Measurements from ENCODE around the gene OR56B4. TPM values are rescaled to one million over a fixed set of nuclear protein-coding genes. Genes with fewer than 3 reads are reported as not detected.
"Not testable (repeated sequence)": the region's sequence is repeated elsewhere in the genome, so short reads cannot be mapped to it uniquely, and the experiment has no call there.

OR56B4 gene, protein sequence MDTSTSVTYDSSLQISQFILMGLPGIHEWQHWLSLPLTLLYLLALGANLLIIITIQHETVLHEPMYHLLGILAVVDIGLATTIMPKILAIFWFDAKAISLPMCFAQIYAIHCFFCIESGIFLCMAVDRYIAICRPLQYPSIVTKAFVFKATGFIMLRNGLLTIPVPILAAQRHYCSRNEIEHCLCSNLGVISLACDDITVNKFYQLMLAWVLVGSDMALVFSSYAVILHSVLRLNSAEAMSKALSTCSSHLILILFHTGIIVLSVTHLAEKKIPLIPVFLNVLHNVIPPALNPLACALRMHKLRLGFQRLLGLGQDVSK
- total RNA-seq = not detected
- long read RNA-seq = 0 reads

DNA sequence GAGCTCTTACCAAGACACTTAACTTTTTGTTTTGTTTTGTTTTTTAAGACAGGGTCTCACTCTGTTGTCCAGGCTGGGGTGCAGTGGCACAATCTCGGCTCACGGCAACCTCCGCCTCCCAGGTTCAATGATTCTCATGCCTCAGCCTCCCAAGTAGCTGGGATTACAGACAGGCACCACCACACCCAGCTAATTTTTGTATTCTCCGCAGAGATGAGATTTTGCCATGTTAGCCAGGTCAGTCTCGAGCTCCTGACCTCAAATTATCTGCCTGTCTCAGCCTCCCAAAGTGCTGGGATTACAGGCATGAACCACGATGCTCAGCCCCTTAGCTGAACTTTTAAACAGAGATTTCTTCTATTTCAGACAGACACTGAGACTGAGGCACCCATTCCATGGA lies at the start of gene OR56B4:
Gene OR56B4, plus strand, starts transcription at position 301 of the 400 bp plus-strand sequence. Its CDS starts 95 bp downstream, at position 396.
- ATAC-seq; DNase-seq (ENCODE audit: missing footprints); intact Hi-C loops (cut with DNase I): not testable (repeated sequence)

DNA sequence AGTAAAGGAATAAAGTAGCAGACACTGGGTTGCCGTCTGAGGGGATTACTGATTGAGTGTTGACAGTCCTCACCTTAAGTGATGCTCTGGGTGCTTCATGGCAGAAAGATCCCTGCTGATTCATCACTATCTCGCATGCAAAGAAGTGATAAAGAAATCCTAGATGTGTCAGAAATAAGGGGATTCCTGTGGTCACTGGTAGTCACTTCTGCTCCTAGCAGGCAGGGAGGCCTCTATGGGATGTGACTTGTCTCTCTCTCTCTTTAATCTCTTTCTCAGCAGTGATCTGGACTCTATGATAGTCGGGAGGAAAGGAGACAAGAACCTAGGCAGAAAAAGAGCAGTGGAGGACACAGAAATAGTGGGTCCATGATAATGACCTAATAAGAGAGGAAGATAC lies 46.0 kb upstream of the OR56B4 start:
- ATAC-seq (no peak), DNase-seq (ENCODE audit: missing footprints) (no peak)
- intact Hi-C loops (cut with DNase I) = no loop called here

DNA sequence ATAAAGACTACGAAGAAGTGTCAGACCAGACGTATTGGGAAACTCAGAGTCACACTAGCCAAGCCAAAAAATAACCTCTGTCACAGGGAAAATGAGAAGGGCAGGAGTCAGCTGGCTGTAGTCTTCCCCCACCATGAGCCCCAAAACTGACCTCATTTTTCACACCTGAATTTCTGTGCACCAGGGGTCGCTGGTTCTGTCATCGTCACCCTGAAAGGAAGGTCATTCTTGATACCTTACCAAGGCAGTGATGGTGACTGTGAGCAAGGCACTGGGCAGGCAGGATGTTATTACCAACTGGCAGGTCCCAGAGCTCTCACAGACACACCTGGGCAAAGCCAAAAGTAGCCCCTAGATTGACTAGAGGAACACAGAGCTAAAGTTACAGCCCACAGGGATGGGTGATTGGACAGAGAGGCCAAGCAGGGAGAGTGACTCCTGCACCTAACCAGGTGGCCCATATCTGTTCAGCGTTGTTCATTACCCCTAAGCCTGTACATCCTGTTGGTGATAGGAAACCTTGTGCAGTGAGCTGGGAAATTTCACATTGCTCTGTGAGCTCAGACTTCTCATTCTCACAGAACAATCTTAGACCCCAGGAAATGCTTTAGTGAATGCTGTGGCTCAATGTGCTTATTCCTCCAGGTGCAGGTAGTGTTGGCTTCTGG lies 44.7 kb upstream of the OR56B4 start:
- ATAC-seq = no peak
- DNase-seq (ENCODE audit: missing footprints) = no peak
- intact Hi-C loops (cut with DNase I) = no loop called here

DNA sequence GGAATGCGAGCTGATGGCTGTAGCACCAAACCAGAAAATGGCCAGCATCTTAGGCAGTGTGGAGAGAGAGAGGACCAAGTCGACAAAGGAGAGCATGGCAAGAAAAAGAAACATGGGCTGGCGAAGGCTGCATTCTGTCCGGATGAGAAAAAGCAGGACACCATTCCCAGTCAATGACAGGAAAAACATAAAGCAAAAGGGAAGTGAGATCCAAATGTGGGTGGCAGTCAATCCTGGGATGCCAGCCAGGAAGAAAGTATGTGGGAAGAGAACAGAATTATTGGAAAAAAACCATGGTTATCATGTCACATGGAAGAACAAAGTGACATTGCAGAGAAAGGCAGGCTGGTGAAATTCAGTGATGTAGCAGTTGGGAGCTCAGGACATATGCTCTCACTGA lies 40.0 kb upstream of the OR56B4 start:
- DNase-seq (ENCODE audit: missing footprints) = no peak
- intact Hi-C loops (cut with DNase I) = no loop called here
- no peak for ATAC-seq

DNA sequence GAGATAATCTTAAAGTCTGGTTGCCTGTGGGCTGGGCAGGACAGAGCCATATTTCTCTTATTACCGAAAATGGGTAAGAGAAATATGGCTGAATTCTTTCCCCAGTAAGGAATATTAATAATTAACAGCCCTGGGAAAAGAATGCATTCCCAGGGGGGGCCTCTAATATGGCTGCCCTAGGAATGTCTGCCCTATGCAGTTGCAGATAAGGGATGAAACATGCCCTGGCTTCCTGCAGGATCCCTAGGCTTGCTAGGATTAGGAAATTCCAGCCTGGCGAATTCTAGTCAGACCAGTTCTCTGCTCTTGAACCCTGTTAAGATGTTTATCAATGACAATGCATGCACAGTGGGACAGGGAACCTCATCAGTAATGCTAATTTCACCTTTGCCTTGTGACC lies 31.0 kb upstream of the OR56B4 start:
- ATAC-seq; DNase-seq (ENCODE audit: missing footprints); intact Hi-C loops (cut with DNase I): not testable (repeated sequence)

DNA sequence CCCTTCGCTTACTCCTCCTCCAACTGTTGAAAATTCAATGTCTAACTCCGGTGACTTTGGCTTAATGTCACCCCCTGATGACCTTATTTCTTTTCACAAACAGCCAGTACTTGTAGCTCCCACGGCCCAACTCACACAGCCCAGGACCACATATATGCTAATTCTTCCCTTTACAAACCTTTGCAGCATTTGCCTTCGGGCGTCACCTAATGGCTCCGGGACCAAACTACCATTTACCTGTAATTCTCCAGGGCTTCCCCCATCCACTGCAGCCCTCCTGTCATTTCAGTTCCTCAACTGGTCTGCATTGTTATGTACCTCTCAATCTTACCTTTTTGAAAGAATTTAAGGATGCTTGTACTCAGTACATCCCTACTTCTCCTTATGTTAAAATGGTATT lies 29.8 kb upstream of the OR56B4 start:
- DNase-seq (ENCODE audit: missing footprints) (no peak), ATAC-seq (no peak)
- intact Hi-C loops (cut with DNase I) = no loop called here

DNA sequence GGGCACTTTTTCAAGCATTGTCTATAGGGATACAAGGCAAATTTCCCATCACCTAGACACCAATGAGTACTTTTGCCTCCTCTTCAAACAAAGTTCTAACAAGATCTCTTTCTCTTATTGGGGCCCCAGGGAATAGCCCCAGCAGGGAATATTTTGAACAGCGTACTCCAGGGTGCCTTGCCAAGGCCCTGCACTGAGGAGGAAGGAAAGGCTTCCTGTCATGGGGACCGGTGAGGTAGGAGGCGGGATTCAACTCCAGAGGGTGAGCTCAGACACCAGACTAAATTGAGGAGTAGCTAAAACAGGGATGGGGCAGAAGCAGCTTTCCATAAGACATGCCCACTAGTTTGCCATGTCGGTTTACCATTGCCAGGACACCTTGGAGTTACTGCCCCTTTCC lies 28.0 kb upstream of the OR56B4 start:
- intact Hi-C loops (cut with DNase I) = no loop called here
- ATAC-seq (no peak), DNase-seq (ENCODE audit: missing footprints) (no peak)

DNA sequence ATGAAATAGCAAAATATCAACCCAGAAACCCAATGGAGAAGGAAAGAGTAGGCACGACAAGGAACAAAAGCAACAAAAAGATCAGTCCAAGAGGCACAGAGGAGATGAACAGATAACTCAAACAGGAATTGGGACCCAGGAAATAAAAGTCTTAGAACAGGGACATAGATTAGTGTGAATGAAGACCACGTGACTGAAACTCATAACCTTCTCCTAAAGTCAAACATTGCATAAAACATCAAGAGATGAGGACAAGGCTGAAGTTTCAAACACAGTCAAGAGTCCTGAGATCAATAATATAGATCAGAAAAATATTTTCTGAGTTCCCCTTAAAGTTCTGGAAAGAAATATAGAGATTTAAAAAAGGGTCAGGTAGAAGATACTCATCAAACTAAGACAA lies 24.4 kb upstream of the OR56B4 start:
- intact Hi-C loops (cut with DNase I) = no loop called here
- no peak for ATAC-seq
- no peak for DNase-seq (ENCODE audit: missing footprints)

DNA sequence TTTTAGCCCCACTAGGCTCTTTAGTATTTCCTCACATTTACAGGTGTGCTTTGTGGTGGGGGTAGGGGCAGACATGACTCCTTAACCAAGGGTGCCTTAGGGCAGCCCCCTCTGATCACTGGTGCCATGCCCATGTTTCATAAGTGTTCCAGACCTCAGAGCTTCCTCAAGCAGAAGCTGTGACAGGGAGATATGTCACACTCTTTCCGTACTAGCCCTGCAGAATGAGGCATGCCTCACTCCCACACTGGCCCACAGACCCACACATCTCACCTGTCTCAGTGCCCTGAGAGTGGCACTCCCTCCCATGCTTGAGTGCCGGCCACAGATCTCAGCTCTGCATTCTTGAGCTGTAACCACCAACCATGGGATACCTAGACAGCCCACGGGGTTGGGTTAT lies 22.9 kb upstream of the OR56B4 start:
- no peak for ATAC-seq
- intact Hi-C loops (cut with DNase I) = no loop called here
- DNase-seq (ENCODE audit: missing footprints) = no peak

DNA sequence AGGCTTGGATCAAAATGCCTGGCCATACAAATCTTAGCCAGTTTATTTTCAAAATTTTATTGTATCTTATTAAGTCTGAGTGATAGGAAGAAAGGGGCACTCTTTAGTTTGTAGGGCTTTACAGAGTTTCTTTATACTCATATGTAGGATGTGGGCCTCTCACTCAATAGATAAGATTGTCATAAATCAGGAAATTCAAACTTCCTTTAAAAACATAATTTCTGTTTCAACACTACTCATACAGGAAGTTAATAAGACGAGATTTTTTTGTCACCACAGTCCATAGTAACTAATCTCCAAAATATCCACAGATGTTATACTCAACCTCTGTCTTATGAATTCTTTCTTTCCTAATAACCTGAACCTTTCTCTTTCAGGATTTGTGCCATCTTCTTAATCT lies 13.3 kb upstream of the OR56B4 start:
- intact Hi-C loops (cut with DNase I) = no loop called here
- ATAC-seq (no peak), DNase-seq (ENCODE audit: missing footprints) (no peak)

DNA sequence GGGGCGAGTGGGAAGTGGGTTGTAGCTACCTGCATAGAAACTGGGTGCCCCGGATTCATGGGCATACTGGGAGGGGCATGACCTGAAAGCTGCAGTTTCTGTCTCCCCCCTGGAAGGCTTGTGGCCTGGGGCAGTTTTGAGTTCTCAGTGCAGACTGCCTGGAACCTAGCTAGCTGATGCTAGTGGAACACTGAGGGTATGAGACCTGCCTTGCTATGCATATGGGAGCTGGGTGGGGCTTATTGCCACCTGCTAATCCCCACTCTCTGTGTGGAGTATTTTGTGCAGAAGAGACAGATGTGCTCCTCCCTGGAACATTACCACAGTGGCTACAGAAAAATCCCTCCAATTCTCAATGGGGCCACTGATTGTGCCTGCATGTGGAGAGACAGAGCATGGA lies 11.7 kb upstream of the OR56B4 start:
- ATAC-seq (no peak), DNase-seq (ENCODE audit: missing footprints) (no peak)
- intact Hi-C loops (cut with DNase I) = no loop called here

DNA sequence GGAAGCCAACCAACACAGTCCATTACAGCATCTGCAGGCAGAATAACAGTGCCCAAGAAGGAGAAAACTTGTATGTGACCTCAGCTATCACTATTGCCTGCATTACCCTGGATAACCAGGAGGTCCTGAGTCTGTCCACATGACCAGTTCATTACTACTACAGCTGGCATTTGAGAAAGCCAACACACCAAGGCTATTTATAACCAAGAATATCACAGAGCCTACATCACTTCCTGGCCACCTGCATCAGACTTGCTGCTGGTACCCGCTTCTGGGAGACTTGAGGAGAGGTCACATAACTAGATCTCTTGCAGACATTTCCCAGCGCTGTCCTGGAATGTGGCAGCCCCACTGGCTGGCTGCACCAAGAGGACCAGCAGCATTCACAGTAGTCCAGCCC lies 11.1 kb upstream of the OR56B4 start:
- ATAC-seq = no peak
- DNase-seq (ENCODE audit: missing footprints) = no peak
- intact Hi-C loops (cut with DNase I) = no loop called here

DNA sequence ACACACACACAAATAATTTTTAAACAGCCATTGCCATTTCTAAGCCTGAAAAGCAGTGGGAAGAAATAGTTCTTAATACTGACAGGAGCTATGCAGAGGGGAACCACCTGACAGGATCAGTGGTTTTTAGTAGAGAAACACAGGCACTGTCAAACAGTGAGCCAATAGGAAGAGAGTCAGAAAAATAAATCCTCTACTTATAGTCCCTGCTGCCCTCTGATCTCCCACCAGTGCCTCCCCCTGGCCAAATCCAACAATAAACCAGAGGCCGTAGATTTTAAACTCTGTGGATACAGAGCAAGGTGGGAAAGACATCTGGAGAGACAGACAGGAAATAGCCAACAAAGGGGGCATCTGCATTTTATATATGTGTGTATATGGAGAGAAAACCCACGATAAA lies 7.9 kb upstream of the OR56B4 start:
- ATAC-seq (no peak), DNase-seq (ENCODE audit: missing footprints) (no peak)
- intact Hi-C loops (cut with DNase I) = no loop called here

DNA sequence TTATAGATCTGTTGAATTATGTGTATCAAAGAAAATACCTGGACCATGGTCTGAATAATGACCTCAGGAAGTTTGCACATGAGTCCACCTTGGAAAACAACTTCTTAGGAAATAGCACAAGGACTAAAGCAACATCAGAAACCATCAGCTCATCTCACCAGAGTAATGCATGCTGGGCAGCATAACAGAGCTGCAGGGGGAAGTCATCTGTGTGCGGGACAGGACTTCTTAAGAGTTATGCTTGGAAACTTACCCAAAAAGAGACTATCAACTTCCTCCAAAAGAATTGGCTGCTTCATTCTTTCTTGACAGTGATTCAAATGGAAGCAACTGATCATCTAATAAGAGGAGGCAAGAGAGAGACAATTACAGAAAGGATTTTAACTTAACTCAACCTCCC lies 2.5 kb downstream of the OR56B4 start:
- ATAC-seq (no peak), DNase-seq (ENCODE audit: missing footprints) (no peak)
- intact Hi-C loops (cut with DNase I) = no loop called here

DNA sequence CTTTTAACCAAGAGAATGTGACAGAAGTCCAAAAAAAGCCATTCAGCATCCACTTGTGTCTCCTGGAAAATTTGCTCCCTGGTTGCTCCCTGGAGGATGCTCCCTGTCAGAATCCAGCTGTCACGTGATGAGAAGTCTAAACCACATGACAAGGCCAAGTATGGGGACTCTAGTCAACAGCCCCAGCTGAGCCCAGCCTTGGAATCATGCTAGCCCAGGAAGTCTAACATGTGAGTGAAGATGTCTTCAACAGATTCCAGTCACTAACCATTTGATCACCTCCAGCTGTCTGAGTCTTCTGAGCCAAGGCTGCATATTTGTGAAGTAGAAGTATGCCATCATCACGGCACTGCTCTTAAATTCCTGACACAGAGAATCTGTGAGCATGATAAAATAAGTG lies 4.2 kb downstream of the OR56B4 start:
- DNase-seq (ENCODE audit: missing footprints) (no peak), ATAC-seq (no peak)
- intact Hi-C loops (cut with DNase I) = no loop called here

DNA sequence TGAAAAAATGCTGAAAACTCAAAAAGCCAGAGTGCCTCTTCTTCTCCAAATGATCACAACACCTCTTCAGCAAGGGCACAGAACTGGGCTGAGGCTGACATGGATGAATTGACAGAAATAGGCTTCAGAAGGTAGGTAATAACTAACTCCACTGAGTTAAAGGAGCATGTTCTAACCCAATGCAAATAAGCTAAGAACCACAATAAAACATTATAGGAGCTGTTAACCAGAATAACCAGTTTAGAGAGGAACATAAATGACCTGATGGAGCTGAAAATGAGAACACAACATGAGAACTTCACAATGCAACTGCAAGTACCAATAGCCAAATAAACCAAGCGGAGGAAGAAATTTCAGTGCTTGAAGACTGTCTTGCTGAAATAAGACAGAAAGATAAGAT lies 9.2 kb downstream of the OR56B4 start:
- ATAC-seq = no peak
- intact Hi-C loops (cut with DNase I) = no loop called here

DNA sequence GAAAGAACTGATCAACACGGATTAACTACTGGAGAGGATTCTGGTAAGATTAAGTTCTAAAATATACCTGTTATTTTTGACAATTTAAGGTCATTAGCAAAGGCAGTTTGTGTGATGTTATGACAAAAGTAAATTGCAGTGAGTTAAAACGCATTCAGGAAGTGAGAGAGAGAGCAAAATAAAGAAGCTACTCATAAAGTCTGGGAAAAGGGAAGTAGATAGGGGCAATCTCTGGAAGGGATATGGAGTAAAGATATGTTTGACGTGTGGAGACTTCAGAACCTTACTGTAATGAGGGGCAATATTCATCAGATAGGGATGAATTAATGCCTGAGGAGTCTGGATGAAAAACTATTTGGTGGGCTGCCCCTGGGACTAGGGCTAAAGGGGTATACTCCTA lies 16.8 kb downstream of the OR56B4 start:
- DNase-seq (ENCODE audit: missing footprints) (no peak), ATAC-seq (no peak)
- intact Hi-C loops (cut with DNase I) = no loop called here

More for the DNA sequence above, 9.2 kb downstream of the OR56B4 start:
- no peak for DNase-seq (ENCODE audit: missing footprints)

DNA sequence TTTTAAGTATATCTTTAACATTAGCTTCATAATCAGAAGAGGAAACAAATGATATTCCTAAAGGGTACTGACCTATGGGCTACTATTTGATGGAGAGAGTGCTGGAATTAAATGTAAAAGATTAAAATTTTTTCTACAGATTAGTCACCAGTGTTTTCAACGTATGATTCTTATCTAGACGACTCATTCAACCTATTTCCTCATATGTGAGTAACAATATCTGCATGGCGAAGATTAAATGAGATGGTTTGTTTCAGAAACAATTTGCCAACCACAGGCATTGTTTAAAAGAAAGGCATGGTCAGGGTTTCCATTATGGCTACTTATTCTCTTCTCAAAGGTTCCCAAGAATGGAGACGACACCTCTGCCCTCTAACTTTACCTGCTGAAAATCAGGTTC lies 20.4 kb downstream of the OR56B4 start:
- DNase-seq (ENCODE audit: missing footprints) (no peak), ATAC-seq (no peak)
- intact Hi-C loops (cut with DNase I) = no loop called here

DNA sequence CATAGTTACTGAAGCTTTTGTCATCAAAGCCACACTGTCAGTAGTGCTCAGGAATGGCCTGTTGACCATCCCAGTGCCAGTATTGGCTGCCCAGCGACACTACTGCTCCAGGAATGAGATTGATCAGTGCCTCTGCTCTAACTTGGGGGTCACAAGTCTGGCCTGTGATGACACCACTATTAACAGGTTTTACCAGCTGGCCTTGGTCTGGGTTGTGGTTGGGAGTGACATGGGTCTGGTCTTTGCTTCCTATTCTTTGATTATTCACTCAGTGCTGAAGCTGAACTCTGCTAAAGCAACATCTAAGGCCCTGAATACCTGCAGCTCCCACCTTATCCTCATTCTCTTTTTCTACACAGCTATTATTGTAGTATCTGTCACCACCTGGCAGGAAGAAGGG lies 21.5 kb downstream of the OR56B4 start:
- no peak for ATAC-seq
- intact Hi-C loops (cut with DNase I) = no loop called here

DNA sequence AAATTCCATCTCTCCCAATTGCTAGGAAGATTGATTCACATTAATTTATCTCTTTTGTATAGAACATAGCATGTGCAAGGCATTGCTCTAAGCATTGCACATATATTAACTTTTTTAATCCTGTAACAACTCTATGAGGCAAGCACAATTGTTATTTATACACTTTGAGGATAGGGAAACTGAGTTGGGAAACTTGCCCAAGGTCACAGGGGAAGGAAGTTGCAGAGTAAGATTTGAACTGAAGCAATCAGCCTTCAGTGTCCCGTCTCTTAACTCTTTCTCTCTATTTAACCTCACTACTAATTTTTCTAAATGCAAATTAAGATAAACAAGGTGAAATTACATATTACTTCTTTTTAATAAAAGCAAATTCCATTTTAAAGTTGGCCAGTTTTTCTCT lies 22.2 kb downstream of the OR56B4 start:
- DNase-seq (ENCODE audit: missing footprints) = no peak
- intact Hi-C loops (cut with DNase I) = no loop called here
- ATAC-seq = no peak

More for the DNA sequence above, 21.5 kb downstream of the OR56B4 start:
- no peak for DNase-seq (ENCODE audit: missing footprints)

DNA sequence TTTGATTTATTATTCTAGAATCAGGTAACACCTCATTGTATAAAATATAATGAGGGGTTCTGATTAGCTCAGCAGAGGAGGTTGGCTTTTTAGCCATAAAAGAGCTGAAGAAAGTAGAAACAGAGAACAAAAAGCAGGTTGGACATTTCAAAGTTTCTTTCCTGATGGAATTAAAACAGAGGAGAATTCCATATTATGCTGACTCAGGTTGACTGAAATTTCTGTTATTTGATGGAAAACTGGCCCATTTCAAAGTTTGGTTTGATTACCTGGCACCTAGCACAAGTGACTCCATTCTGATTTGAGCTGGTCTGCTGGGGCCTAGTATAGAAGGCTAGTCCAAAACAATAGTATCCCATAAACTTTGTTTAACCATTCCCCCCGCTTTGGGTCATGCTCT lies 24.9 kb downstream of the OR56B4 start:
- ATAC-seq (no peak), DNase-seq (ENCODE audit: missing footprints) (no peak)
- intact Hi-C loops (cut with DNase I) = no loop called here

Data from Right ventricle myocardium inferior (tissue), 1 donor.